Measurements from ENCODE around the gene SFMBT2. TPM values are rescaled to one million over a fixed set of nuclear protein-coding genes. Genes with fewer than 3 reads are reported as not detected.

SFMBT2 gene
- total RNA-seq, 1 donor from 2014 or later = 12.0 TPM

DNA sequence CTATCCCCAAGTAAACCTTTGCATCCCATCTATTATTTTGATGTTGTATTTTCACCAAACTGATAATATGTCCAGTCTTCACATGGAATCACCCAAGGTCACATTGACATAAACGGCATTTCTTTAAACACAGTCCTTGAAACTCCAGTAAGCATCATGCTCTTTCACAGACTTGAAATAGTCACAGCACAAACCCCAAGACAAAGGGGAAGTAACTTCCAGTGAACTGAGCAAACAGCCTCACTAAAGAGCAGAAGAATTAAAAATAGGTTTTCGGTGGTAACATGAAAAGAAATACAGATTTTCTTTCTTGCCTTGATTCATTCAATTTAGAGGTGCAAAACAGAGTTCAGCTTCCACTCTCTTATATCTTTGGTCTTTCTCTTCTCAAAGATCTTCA is 253.7 kb downstream of the SFMBT2 start:
- DNase-seq (ENCODE audit: low spot score) = no peak

DNA sequence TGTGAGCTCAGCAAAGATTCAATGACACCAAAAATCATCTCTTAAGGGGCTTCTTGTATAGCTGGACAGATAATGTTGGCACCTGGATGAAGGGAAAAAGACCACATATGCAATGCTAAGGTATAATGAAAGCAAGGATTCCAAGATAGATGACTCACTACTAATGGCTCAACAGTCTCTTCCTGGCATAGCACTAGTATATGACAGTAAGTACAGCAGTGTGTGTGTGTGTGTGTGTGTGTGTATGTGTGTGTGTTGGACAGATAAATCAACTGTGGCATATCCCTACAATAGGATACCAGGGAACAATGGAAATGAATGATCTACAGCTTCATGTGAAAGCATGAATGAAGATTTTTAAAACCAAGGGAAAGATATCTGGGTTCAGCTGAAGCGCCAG is 257.1 kb downstream of the SFMBT2 start:
- no peak for DNase-seq (ENCODE audit: low spot score)

DNA sequence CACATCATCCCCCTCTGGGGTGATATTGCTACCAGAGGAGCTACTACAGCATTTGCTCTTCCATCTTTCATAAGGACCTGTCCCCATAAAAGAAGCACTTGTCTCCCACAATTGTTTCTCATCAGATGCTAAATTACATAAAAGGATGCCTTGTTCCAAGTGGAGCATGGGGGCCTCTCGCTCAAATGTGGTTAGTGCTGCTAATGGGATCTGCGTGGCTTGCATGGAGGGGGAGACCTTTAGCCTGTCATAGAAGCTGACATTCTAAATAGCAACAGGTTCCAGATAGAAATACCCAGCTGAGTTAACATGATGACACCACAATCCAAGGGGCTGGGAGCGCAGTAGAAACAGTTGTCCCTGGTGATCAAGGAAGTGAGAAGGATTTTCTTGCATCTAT is 257.9 kb downstream of the SFMBT2 start:
- DNase-seq (ENCODE audit: low spot score) = no peak

DNA sequence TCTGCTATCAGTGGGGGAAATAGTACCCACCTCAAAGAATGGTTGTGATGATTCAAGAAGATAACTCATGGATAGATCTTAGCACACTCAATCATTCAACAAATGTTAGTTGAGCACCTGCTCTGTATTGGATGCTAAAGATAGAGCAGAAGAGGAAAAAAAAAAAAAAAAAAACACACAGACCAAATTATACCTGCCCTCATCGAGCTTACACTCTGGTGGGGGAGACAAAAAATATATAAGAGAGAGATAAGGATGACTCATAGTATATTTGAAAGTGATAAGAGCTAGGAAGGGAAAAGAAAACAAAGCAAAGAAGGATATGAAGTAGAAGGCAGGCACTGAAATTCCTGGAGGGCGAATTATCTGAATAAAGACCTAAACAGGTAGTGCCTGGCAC is 258.5 kb downstream of the SFMBT2 start:
- DNase-seq (ENCODE audit: low spot score) = no peak

DNA sequence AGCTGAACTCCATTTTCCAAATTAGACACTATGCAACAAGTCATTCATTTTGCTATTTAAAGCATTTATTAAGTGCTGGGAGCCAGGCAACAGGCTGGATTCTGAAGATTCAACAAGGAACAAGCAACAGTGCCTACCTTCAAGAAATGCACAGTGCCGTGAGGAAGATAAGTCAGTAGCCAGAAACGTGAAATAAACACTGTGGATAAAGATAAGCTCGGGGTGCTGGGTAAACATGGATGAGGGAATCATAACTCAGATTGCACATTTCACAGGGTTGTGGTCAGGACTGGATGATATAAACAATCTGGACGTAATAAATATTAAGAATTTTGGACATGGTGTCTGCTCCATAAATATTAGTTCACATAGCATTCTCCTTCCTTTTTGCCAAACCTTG is 259.3 kb downstream of the SFMBT2 start:
- no peak for DNase-seq (ENCODE audit: low spot score)

DNA sequence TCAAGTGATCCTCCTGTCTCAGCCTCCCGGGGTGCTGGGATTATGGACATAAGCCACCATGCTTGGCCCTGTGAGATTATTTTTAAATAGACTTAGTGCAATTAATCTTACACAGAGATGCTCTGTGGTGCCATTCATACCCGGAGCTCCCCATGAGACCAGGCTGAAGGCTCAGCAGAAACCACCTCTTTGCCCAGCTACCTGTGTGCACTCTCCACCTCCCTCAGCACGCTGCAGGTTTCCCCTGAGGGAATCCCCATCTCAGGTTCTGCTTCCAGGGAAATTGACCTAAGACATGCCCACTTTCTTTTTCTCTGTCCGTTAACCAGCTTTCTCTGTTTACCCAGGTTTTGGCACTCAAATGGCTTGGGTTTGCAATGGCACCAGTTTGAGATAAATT is 260.5 kb downstream of the SFMBT2 start:
- no peak for DNase-seq (ENCODE audit: low spot score)

DNA sequence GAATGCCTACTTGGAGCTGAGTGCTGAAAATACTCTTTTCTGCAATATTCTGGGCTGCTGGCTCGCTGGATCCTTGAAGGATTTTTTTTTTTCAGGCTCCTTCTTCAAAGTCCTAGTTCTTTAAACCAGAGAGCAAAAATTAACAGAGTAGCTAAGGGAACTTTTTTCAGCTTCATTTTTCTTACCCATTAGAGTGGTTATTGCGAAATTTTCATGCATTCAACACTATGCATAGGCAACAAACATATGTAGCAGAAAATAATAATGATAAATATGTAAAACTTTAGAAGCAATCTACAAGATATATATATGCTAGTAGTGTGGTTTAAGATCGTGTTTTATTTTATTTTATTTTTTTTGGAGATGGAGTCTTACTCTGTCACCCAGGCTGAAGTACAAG is 264.6 kb downstream of the SFMBT2 start:
- no peak for DNase-seq (ENCODE audit: low spot score)

DNA sequence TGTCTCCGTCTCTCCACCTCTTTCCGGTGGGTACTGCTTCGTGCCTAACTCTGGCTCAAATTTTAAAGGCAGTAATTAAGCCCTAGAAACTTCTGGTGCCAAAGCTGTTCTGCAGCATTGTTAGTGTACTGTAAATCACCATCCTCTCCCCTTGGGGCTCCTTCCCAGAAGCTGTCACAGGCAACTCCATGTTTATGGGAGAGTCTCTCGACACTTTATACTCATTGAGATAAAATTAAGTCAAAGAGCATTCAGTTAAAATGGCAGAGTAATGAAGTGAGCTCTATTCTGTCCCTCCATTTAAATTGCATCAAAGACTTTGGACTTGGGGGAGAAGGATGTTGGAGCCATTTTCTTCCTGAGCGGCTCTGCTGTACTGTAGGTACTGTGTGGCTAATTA is 274.8 kb downstream of the SFMBT2 start:
- DNase-seq (ENCODE audit: low spot score) = no peak

DNA sequence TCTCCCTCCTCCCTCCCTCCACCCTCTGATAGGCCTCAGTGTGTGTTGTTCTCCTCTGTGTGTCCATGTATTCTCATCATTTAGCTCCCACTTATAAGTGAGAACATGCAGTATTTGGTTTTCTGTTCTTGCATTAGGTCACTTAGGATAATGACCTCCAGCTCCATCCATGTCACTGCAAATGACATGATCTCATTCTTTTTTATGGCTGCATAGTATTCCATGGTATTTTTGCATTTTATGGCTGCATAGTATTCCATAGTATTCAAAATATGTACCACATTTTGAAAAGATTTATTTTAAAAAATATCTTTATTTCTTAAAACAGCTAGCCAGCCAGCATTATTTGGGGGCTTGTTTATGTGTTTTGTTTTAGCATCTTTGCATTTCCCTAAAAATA is 275.6 kb downstream of the SFMBT2 start:
- DNase-seq (ENCODE audit: low spot score) = no peak

DNA sequence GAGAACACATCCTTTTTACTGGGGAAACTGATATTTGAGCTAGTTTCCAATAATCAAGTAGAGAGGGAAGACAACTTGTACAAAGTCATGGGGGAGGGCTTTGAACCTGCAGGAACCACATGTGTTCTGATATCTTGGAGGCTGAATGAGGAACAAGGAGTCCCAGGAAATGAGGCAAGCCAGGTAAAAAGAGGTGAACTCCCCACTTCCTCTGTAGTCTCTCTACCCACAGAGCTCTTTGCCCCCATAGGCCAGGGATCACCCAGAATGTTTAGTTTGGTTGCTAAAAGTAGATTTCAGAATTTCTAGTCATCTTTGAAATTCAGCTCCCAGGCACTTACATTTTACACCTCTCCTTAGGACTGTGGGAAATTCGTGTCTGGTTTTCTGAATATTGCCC is 276.4 kb downstream of the SFMBT2 start:
- no peak for DNase-seq (ENCODE audit: low spot score)

DNA sequence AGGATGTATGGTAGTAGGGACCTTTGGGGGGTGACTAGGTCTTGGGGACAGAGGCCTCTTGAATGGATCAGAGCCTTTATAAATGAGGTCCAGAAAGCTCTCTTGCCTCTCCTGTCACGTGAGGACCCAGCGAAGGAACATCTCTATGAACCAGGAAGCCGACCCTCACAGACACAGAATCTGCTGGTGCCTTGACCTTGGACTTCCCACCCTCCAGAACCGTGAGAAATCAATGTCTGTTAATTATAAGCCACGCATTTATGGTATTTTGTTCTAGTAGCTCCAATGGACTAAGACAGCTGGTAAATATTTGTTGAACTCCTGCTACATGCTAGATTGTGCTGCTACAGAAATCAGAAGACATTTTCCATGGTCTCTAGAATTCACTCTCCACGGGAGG is 276.9 kb downstream of the SFMBT2 start:
- no peak for DNase-seq (ENCODE audit: low spot score)

DNA sequence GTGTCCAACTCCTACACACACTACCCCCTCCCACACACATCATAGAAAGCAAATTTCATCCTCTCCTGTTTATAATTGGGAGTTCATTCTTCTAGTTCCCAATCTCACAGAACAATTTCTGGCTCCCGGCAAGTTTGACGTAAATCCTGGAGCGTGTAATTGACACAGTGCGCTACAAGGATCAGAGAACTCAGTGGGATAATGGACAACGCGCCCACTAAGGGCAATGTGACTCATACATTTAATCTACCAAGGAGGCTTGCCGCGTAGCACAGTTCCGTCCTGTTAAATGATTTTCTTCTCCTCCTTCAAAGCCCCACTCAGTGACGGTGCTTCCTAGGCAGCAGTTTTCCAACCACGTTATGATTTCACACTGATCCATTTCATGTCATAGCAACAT is 277.6 kb downstream of the SFMBT2 start:
- no peak for DNase-seq (ENCODE audit: low spot score)

DNA sequence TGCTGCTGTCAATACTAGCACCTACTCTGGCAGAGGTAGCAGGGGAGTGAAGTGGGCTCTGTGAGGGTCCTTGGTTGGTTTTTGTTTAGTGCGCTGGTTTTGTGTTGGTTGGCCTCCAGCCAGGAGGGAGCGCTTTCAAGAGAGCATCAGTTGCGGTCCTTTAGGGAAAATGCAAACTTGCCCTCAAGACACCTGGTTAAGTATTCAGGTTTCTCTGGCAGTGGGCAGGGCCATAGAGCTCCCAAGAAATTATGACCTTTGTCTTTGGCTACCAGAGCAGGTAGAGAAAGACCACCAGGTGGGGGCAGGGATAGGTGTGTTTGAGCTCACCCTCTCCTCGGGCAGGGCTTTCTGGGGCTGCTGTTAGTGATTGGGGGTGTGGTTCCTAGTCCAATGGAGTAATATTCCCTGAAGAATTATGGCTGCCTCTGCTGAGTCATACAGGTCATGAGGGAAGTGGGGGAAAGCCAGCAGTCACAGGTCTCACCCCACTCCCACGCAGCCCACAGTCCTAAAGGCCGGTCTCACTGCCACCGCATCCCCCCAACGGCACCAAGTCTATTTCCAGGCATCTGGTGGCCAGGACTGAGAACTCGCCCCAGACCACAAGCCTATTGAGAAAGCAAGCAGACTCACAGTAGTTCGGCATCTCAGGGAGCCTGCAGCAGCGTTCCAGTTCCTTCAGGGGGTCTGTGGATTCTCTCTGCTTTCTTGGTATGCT is 280.5 kb downstream of the SFMBT2 start:
- no peak for DNase-seq (ENCODE audit: low spot score)

DNA sequence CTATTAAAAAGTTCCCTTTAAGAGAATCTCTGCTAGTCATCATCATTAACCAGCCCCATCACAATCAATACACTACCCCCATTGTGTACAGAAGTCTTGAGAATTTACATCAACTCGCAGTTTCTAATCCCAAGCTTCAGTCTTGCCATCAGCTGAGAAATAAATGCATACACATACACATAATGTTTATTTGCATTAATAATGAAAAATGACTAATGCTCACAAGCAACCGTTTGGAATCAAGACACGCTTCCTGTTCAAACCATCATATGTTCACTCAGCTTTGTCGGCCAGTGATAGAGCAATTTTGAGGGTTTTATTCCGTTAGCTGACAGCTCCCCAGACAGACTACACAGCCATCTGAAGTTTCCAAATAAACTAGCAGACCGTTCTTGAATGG is 287.1 kb downstream of the SFMBT2 start:
- no peak for DNase-seq (ENCODE audit: low spot score)

DNA sequence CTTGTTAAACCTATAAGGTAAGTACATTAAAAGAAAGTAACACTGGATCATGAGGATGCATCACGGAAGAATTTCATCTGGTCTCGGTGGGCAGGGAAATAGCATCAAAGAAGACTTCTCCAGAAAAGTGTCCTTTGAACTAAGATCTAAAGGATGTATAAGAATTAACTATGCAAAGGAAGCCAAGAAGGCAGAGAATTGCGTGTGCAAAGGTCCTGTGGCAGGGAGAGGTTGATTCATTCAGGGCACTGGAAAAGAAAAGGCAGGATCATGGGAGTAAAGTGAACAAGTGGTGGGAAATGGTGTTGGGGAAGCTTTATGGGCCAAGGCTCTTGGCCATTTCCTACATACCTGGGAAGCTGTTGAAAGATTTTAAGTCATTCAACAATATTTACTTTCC is 288.3 kb downstream of the SFMBT2 start:
- DNase-seq (ENCODE audit: low spot score) = no peak

DNA sequence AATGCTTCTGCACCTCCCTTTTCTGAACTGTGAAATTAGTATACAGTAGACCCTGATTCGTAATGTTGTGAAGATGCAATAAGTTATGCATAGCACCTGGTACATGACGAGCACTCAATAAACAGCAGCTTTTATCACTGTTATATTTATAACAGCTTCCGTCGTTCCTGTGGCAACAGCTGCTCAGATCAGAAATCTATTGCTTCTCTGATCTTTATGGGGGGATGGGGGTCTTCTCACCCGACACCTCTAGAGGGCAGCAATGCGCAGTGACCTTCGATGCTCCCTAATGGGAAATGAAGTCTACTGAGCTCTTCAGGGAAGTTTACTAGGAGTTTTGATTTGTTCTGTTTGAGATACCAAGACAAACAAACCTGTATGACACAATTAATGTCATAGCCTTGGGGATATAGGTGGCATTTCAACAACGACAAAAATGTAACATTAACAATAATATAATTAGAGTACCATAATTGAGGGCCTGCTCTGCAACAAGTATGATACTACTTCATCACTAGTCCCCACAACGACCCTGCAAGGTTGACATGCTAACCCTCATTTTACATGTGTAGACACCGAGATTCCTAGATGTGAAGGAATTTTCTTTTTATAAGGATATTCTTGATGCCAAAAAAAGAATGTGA is 289.6 kb downstream of the SFMBT2 start:
- DNase-seq (ENCODE audit: low spot score) = no peak

DNA sequence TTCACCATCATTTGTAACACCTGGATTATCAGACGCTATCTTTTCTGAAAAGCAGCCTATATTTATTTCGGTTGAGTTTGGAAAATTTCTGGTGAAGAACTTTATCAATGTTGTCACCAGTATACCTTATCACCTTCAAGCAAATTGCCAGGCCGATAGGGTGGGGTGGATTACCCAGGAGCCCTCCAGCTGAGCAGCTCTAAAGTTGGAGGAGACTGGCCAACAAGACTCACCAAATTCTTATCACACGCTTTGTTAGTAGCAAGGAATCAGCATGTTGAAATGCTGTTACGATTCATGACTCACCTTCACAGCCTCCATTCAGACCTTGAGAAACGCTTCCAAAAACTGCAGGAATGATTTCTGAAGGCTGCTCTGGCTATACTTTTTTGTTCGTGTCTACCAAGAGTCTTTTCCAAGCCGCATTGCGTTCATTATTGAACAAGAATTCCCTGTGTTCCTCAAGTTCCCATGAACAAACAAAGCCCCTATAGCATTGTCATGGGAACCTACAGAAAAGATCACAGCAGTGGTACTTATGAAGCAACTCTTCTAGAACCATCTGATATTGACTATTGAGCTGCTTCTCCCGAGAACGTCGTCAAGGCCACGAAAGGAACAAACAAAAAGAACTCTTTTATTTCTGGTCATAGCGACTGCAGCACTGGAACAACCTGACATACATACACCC is 291.4 kb downstream of the SFMBT2 start:
- DNase-seq (ENCODE audit: low spot score) = no peak

DNA sequence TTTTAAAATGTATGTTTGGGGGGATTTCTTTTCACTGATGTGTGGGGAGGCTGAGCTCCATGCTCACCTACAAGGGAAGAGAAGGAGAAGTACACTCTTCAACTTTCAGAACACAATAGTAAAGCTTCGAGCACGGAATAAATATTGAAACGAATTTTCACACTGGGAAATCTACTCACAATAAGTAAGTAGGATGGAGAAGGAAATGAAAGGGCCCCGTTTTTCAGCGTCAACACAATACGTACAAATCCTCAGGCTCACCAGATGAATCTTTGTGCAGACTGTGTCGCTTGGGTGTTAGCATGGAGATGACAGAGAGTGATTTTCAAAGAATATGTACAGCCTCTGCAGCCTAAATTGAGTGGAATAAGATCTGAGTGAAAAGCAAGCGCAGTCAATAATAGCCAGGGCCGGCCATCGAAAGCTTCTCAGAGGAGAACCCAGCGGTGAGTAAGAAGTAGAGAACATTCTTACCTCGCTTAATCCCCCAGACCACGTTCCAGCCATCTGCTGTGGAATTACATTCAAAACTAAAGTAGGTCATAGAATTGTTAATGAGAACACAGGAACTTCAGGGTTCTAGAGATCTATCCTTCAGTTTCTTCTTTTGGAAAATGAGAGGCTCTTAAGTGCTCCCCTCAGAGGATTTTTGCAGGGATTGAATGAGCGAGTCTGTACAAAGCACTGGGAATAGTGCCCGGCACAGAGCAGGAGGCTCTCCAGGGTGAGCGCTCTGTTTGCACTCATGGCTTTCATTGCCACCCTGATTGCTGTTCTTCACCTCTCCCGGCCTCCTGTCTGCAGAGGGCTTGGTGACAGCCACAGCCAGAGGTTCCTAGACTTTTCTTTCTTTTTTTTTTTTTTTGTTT is 292.8 kb downstream of the SFMBT2 start:
- DNase-seq (ENCODE audit: low spot score) = no peak

DNA sequence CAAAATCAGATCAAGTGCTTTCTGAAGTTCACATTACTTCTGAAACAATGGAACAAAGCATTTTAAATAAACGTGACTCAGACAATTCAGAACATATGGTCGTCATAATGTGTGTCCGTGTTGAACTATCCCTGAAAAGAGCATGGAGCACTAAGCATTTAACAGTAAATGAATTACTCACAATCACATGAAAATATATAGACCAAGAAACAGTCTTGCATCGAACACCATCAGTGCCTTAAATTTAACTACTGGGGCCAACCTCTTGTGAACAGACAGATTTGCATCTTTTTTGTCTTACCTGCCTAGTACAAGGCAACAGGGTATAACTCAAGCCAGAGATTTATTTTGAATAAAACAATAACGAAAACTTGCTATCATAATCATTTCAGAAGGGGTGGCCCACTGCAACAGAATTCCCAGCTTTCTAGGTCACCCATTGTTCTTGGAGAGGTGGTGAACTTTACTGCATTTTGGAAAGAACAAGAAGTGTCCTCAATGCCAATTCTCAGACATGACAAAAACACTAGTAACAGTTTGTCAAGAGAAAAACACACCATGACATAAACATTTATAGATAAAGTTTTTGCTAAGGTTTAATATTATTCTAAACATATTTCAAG is 293.5 kb downstream of the SFMBT2 start:
- no peak for DNase-seq (ENCODE audit: low spot score)

DNA sequence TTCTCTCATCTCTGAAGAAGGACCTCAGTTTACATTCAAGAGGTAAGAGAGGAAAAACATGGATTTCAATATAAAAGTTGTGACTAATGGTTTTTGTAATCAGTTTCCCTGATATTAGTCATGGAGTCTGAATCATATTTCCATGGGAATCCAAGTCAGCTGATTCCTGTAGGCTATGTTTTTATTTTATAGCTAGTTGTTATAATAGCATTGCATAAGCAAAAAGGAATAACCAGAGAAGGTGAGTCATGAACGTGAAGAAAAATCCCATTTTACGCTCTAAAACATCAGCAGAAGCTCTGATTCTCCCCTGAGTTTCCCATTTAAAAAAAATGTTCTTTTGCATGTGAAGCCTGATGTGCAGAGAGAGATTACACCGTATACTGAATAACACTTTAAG is 299.3 kb downstream of the SFMBT2 start:
- DNase-seq (ENCODE audit: low spot score) = no peak

DNA sequence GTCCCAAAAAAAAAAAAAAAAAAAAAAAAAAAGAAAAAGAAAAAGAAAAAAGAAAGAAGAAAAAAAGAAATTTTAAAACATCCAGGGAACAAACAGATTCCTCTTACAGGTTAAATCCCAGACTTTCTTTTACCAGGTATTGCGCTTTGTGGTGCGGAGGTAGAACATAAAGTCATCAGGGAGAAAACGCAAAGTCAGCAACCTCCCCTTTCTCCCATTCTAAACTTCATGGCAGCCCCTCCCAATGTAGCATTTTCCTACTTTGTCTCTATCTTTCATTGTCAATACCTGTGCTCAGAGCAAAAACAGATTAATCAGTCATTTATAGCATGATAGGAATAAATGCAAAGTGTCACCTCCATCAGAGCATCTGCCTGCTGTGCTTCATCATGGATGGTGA is 299.7 kb downstream of the SFMBT2 start:
- no peak for DNase-seq (ENCODE audit: low spot score)
